Bone marrow (tissue), 2 donors: ENCODE data around the gene KIT.
"Not testable (repeated sequence)": the region's sequence is repeated elsewhere in the genome, so short reads cannot be mapped to it uniquely, and the experiment has no call there.

Experiments
- DNase-seq, 2 donors: peaks; one replicate each; lab custom pipeline; 2025; lab: John Stamatoyannopoulos, UW

The KIT gene

GRCh38 chr4:54657551-54658251 lies at the start of gene KIT:
Gene KIT (plus strand): TSS chr4:54657957. CDS start chr4:54658015, 58 bp downstream.
- peak; percentile 16 to 66 for DNase-seq

DNA sequence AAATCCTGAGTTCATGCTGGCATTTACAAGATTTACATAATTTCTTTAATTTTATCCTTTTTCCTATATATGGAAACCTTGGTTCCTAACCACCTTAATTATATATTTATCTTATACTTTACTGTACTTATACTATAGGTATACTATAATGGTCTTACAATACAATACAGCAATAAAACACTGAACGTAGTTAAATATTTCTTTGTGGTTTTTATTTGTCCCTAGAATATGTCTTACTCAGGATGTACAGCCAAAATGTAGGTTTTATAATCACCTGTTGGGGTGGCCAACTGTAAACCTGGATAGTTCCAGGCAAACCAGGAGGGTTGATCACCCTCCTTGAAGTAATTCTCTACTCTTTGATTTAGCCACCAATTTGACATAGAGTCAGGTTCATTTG lies 48.4 kb upstream of the KIT start:
- no peak for DNase-seq

DNA sequence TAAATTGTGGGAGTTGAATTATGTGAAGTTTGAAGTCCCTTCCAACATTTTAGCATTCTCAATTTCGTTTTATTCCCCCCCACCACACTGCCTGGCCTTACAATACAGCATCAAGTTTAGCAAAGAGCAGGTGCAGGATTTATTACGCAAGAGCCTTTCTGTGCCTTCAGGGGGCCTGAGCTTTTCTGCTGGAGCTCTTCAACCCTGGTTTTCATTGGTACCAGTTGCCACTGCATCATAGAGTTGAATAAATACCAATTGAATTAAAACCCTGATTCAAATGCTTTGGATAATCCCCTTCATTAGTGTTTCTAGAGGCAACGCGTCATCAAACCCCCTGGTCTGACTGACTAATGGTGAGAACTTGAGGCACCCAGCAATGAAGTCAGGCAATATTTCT lies 43.6 kb upstream of the KIT start:
- no peak for DNase-seq

- no peak for DNase-seq
Observed at GRCh38 chr4:54620773-54621172, 37.0 kb upstream of the KIT start.

- DNase-seq = no peak
Observed at GRCh38 chr4:54625391-54625790, 32.4 kb upstream of the KIT start.

DNA sequence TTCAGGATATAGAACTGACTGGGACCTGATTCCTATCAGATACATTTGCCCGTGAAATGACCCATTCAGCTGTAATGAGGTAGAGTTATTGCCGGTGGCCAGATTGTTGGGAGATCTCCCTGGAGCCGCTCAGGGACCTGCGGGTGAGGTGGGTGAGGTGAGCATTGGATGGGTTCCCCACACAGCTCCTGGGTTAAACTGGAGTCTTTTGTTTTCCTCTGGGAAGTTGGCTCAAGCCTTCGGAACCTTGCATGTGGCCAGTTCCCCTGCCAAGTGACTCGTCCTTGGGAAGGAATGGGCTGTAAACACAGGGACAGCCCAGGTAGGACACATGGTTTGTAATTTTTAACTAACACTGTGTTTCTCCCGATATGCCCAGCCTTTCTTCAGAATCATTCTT lies 31.6 kb upstream of the KIT start:
- DNase-seq = no peak

GRCh38 chr4:54632537-54632936 lies 25.2 kb upstream of the KIT start:
- DNase-seq = no peak

- not testable (repeated sequence) for DNase-seq
Observed at GRCh38 chr4:54633102-54633740, 24.5 kb upstream of the KIT start.

GRCh38 chr4:54635318-54635717 lies 22.4 kb upstream of the KIT start:
- DNase-seq = no peak

- no peak for DNase-seq
Observed at GRCh38 chr4:54637325-54637724, 20.4 kb upstream of the KIT start.

DNA sequence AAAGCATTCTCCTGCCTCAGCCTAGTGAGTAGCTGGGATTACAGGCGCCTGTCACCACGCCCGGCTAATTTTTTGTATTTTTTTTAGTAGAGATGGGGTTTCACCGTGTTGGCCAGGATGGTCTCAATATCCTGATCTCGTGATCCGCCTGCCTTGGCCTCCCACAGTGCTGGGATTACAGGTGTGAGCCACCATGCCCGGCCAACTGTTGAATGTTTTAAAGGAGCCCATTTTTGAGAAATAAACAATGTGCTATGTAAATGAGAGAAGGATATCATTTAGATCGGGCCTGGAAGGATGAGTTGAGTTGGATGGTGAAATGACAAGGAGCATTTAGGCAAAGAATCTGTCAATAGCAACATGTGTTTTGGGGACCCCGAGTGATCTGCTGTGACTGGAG lies 16.7 kb upstream of the KIT start:
- not testable (repeated sequence) for DNase-seq

- no peak for DNase-seq
Observed at GRCh38 chr4:54643172-54643571, 14.6 kb upstream of the KIT start.

DNA sequence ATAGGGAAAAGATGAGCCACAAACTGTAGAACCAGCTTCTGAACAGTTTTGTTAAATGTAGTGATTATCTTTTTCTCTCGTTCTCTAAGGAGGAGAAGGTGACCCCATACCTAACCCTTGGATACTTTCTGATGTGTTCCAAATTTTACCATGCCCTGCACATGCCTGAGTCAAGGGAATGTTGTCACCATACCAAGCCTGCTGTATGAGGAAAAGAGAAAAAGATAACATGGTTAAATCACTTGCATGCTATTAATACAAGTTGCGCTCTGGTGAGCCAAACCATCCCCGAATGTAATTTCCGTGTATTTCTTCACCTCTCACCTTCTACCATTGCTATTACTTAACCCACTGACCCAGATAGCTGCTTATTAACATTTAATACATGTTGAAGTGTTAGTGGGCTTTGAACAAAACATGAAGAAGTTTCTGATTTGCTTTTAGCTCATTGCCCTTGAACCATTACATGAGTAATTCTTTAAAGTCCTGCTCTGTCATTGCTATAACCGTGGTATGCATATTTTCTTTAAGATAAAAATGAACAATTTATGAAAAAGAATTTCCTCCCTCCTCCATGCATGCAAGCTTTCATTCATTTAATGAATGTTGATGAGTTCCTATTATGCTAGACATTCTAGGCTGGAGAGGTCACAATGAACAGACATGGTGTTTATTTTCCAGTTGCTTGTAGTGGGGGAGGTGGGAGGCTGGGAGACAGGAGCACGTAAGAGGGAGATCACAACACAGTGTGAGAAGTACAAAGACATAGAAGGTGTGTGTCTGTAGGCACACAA lies 13.6 kb upstream of the KIT start:
- DNase-seq = no peak

DNA sequence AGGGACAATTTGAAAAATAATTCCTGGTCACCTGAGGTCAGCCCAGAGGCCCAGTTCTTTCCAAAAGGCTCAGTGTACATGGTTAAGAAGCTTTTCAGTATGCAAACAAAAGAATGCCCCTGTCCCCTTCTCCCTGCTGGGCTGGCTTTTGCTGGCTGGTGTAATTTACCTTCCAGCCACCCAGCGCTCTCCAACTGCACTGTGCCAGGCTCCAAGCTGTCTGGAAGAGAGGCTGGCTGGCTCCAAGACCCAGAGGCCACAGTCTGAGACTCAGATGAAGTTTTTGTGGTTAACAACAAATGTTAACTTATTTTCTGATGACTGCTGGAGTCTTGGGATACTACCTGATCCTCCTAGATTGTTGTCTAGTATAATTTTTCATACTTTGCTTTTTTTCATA lies 11.9 kb upstream of the KIT start:
- DNase-seq = no peak

DNA sequence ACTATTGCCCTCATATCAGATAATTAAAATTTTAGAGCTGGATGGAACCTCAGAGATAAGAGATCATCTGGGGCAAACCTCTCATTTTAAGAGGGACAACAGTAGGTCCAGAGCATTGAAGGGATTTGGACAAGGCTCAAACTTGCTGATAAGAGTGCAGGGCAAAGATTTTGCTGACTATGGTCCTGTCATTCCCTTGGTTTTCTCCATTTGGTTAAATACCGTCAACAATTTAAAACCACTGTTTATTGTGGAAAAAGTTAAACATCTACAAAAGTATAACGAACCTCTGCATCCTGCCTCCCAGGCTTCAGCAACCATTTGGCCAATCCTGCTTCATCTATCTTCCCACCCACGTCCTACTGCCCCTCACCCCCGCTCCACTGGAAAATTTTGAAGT lies 10.7 kb upstream of the KIT start:
- no peak for DNase-seq

- DNase-seq = no peak
Observed at GRCh38 chr4:54651050-54651449, 6.7 kb upstream of the KIT start.

GRCh38 chr4:54654753-54655152 lies 3.0 kb upstream of the KIT start:
- no peak for DNase-seq

GRCh38 chr4:54657185-54657550 lies 589 bp upstream of the KIT start:
- DNase-seq = no peak

GRCh38 chr4:54658252-54659093 lies 716 bp downstream of the KIT start:
- DNase-seq = peak; percentile 32 to 63

GRCh38 chr4:54659313-54659712 lies 1.6 kb downstream of the KIT start:
- DNase-seq = no peak

- DNase-seq = no peak
Observed at GRCh38 chr4:54659749-54660535, 2.2 kb downstream of the KIT start.
